Colonic mucosa (tissue), 4 donors: ENCODE data around the gene TULP4. TPM values are rescaled to one million over a fixed set of nuclear protein-coding genes. Genes with fewer than 3 reads are reported as not detected.

Experiments used
- DNase-seq: peaks from one replicate; pipeline ENCODE4 v3.0.0-alpha.2; 2020
- H3K27ac ChIP-seq: fragments of 200-600 bp; one replicate; pipeline ENCODE4 v1.8.0; 2021
- H3K27me3 ChIP-seq: fragments of 200-600 bp; one replicate; pipeline ENCODE4 v1.8.0; 2021
- H3K36me3 ChIP-seq: fragments of 200-600 bp; one replicate; pipeline ENCODE4 v1.8.0; 2021
- H3K4me1 ChIP-seq: fragments of 200-600 bp; one replicate; pipeline ENCODE4 v1.8.0; 2021; ENCODE audit warnings: mild to moderate bottlenecking
- H3K4me3 ChIP-seq: fragments of 200-600 bp; one replicate; pipeline ENCODE4 v1.8.0; 2021
- H3K9ac ChIP-seq, 2 donors: one replicate each; pipeline ENCODE4 v1.7.0; 2013; ENCODE audit warnings: control low read depth in 2 of 2, low read depth in 2 of 2, low read length in 2 of 2
- H3K9me3 ChIP-seq: fragments of 200-600 bp; one replicate; pipeline ENCODE4 v1.8.0; 2021
- CTCF ChIP-seq: fragments of 200-600 bp; IDR thresholded peaks from one replicate; pipeline ENCODE4 v1.8.0; 2022; ENCODE audit warnings: antibody characterized with exemption, mild to moderate bottlenecking
- intact Hi-C: fragments of 100-400 bp; cut with DNase I; formaldehyde crosslinking; loops from one replicate; pipeline ENCODE4 v1.14.1; 2022
- total RNA-seq, 2 donors: library from RNA; stranded (reverse); fragmentation: NEBNext Ultra II Directional in 1 of 2; extraction: Animal tissue kit (Norgen Biotek cat#: 25700) in 1 of 2; gene quantifications; one replicate each; pipeline ENCODE4 v1.2.1, GENCODE V29; 2021
- donor health status: healthy.
- donor health status: DM: no; HTN: no; CAD: no.
- donor health status: DM: no; HTN: no; CAD: no.

Gene TULP4
- total RNA-seq, 2 donors from 2014 or later = 63.1 to 68.0 TPM

- intact Hi-C loops = no loop called here
- no peak for TF ChIP-seq CTCF
- Histone ChIP-seq H3K9ac (peak overlapping the region; percentile 89 to 96), H3K27ac (peak overlapping the region; percentile 91), H3K4me3 (peak overlapping the region; percentile 98), H3K4me1 (peaks cover 6% of the 10 kb centered on the region), H3K36me3 (no peaks in the 10 kb centered on the region), H3K9me3 (no peaks in the 10 kb centered on the region), H3K27me3 (no peaks in the 10 kb centered on the region)
- no peak for DNase-seq
These were observed 247.2 kb downstream of the TULP4 start for GRCh38 chr6:158559338-158559894.

GRCh38 chr6:158559895-158560835 is 247.9 kb downstream of the TULP4 start, which contains the start of gene TMEM181:
Gene TMEM181 (plus strand): TSS chr6:158560091. CDS start chr6:158560225, 134 bp downstream.
- intact Hi-C loops = no loop called here
- Histone ChIP-seq H3K9me3 (no peaks in the 10 kb centered on the region), H3K9ac (peak within 1 kb of the TSS; percentile 89 to 96), H3K27ac (peak within 1 kb of the TSS; percentile 91), H3K27me3 (no peaks in the 10 kb centered on the region), H3K4me1 (peaks cover 6% of the 10 kb centered on the region), H3K36me3 (no peaks in the 10 kb centered on the region), H3K4me3 (peak within 1 kb of the TSS; percentile 98)
- TF ChIP-seq CTCF = no peak
- DNase-seq = peak; percentile 87

- Histone ChIP-seq H3K9me3 (no peaks in the 10 kb centered on the region), H3K27ac (peak overlapping the region; percentile 91), H3K4me3 (peak overlapping the region; percentile 98), H3K27me3 (no peaks in the 10 kb centered on the region), H3K4me1 (peaks cover 6% of the 10 kb centered on the region), H3K36me3 (no peaks in the 10 kb centered on the region), H3K9ac (peak overlapping the region; percentile 82 to 96)
- peak; percentile 50 for DNase-seq
- TF ChIP-seq CTCF = no peak
- intact Hi-C loops = no loop called here
These were observed 248.6 kb downstream of the TULP4 start for GRCh38 chr6:158560836-158561320.

Other genes starting within 250 kb of the TULP4 start
- gene SERAC1, start 144.2 kb upstream of the TULP4 start, total RNA-seq = 1 to 10 TPM; 6.2 to 9.4 TPM
- gene GTF2H5, start 144.1 kb upstream of the TULP4 start, total RNA-seq = 10 to 100 TPM; 12.7 to 15.8 TPM
- 10 to 100 TPM; 33.2 to 57.4 TPM for gene TMEM181, start 247.6 kb downstream of the TULP4 start, total RNA-seq